VCaP (cell line): ENCODE measurements around the gene ASXL3.

Experiments used
- H3K27ac ChIP-seq: fragments of 450-650 bp; 2 replicates; pipeline ENCODE4 v1.5.1; 2017
- TF ChIP-seq, protein P1 (sequence below): fragments of 450-650 bp; conservative IDR thresholded peaks from 2 replicates; pipeline ENCODE4 v1.5.1; 2017; ENCODE audit warnings: mild to moderate bottlenecking, moderate library complexity

Gene ASXL3

GRCh38 chr18:33660696-33661310 lies 82.8 kb downstream of the ASXL3 start:
- TF ChIP-seq, protein P1, sequence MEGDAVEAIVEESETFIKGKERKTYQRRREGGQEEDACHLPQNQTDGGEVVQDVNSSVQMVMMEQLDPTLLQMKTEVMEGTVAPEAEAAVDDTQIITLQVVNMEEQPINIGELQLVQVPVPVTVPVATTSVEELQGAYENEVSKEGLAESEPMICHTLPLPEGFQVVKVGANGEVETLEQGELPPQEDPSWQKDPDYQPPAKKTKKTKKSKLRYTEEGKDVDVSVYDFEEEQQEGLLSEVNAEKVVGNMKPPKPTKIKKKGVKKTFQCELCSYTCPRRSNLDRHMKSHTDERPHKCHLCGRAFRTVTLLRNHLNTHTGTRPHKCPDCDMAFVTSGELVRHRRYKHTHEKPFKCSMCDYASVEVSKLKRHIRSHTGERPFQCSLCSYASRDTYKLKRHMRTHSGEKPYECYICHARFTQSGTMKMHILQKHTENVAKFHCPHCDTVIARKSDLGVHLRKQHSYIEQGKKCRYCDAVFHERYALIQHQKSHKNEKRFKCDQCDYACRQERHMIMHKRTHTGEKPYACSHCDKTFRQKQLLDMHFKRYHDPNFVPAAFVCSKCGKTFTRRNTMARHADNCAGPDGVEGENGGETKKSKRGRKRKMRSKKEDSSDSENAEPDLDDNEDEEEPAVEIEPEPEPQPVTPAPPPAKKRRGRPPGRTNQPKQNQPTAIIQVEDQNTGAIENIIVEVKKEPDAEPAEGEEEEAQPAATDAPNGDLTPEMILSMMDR = no peak
- H3K27ac ChIP-seq = no peak overlapping the region

GRCh38 chr18:33664241-33664874 lies 86.3 kb downstream of the ASXL3 start:
- H3K27ac ChIP-seq = no peak overlapping the region
- TF ChIP-seq, protein P1 = no peak

- no peak overlapping the region for H3K27ac ChIP-seq
- TF ChIP-seq, protein P1 = no peak
Observed at GRCh38 chr18:33665187-33665586, 87.2 kb downstream of the ASXL3 start.

- TF ChIP-seq, protein P1 = no peak
Observed at GRCh38 chr18:33665641-33666040, 87.6 kb downstream of the ASXL3 start.

DNA sequence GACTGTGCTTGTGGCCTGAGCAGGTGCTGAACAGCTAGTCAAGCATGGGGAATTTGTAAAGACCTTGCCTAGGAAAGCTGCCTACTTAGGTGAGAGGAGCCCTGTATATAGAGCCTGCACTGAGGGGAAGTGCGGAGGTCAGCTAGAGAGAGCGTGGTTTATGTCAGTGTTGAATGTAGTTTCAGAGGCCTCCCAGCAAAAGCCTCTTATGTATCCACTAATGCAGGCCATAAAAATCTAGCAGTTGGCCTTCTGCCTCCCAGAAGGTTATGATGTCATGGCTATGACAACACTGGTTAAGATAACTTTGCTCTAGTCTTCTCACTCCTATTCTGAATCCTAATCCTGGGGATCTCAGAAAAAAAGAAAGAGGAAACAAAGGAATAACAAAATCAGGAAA lies 88.9 kb downstream of the ASXL3 start:
- TF ChIP-seq, protein P1 = no peak
- H3K27ac ChIP-seq = no peak overlapping the region

More at GRCh38 chr18:33665641-33666040, 87.6 kb downstream of the ASXL3 start:
- no peak overlapping the region for H3K27ac ChIP-seq

DNA sequence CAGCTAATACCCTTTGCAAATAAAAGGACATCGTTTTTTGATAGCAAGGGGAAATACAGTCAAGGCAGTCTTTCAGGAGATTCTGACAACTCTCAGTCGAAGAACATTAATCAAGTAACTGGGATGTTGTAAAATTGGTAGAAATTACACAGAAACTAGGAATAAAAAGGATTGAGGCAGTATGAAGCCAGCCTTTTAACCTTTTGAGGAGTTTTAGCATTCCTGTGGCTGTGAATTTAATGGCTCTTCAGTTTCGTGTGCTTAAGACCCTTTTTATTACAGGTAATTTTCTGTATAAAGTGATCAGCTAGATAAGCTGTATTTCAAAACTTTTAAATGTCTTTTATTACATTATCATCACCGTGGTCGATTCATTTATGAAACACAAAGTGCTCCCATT lies 91.6 kb downstream of the ASXL3 start:
- TF ChIP-seq, protein P1 = no peak
- no peak overlapping the region for H3K27ac ChIP-seq

DNA sequence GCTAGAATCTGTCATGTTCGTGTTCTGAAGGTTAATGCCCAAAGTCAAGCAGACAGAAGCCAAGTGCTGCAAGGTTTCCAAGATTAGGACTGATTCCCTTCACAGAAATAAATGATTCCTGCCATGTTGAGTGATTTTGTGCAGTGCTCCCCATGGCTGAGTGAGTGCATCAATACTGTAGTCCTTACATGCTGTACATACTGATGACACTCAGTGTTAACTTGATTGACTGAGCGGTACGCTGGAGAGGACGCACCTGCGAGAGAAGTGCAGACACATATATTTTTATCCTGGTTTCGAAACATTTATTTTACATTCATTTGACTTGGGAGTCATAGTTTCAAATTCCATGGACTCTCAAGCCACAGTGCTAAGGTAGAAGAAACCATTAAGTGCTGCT lies 92.0 kb downstream of the ASXL3 start:
- TF ChIP-seq, protein P1 = no peak
- H3K27ac ChIP-seq = no peak overlapping the region
